ENCODE results near the gene MYG1. TPM values are rescaled to one million over a fixed set of nuclear protein-coding genes. Genes with fewer than 3 reads are reported as not detected.

Gene MYG1
- total RNA-seq (2022) (79.8 and 80.9 TPM in 2 replicates), Bru-seq, nascent RNA (percentile 66 among the genes with signal in this experiment), BruChase-seq, experiment 1, labeled RNA remaining after a 6-hour chase (percentile 74 among the genes with signal in this experiment), BruChase-seq, experiment 2, labeled RNA remaining after a 2-hour chase (percentile 70 among the genes with signal in this experiment)
- long read RNA-seq, transcript C12orf10-201 (7 exons, 1,192 nt), result major isoform, 82 of 108 reads
- long read RNA-seq, transcript C12orf10-205 (6 exons, 1,369 nt), result minor isoform, 15 of 108 reads
- long read RNA-seq, partial matches to known transcripts, result 3 of 108 reads
- long read RNA-seq, other reads (novel, unspliced or antisense), result 4 of 108 reads

GRCh38 chr12:53299454-53300180 is at the start of gene MYG1:
Gene MYG1 (plus strand): TSS chr12:53299695. CDS start chr12:53299738, 43 bp downstream.
- intact Hi-C loops (cut with micrococcal nuclease), result loop anchor here (2.0 kb wide), 1 partner anchor 21 kb away; the partner anchor contains the start of gene AAAS
- H3K27me3 Mint-ChIP-seq (ENCODE audit: insufficient read depth, unreplicated experiment), result no peaks in the 10 kb centered on the region
- no peak for TF ChIP-seq CTCF (IDR thresholded peaks at IDR 0.05; ENCODE audit: unreplicated experiment)
- H3K4me1 Mint-ChIP-seq (ENCODE audit: insufficient read depth, unreplicated experiment), result peaks cover 41% of the 10 kb centered on the region
- POLR2A ChIA-PET, result interaction anchor here (0.6 to 5.8 kb wide), 17 partner anchors 8 to 251 kb away, joined by 3 to 79 read pairs (median 4); partner anchors contain the start of genes AAAS, CSAD, ESPL1 and PRR13
- H3K9me3 Mint-ChIP-seq (ENCODE audit: unreplicated experiment), result no peaks in the 10 kb centered on the region
- H3K4me3 Mint-ChIP-seq (ENCODE audit: unreplicated experiment), result peak within 1 kb of the TSS; percentile 82
- H3K36me3 Mint-ChIP-seq (ENCODE audit: insufficient read depth, unreplicated experiment), result peaks cover 71% of the 10 kb centered on the region
- CTCF ChIA-PET, result interaction anchor here (0.6 to 5.3 kb wide), 7 partner anchors 11 to 142 kb away, joined by 3 to 32 read pairs (median 3); partner anchors contain the start of genes AAAS and ESPL1
- DNase-seq (ENCODE audit: unreplicated experiment), result peak; percentile 80
- H3K27ac Mint-ChIP-seq (ENCODE audit: low read depth, unreplicated experiment), result peak within 1 kb of the TSS; percentile 92
- no TSS peak for BruUV-seq (replicated peaks)

GRCh38 chr12:53251477-53252348 is 47.8 kb upstream of the MYG1 start:
- H3K9me3 Mint-ChIP-seq (ENCODE audit: unreplicated experiment), result no peaks in the 10 kb centered on the region
- H3K4me1 Mint-ChIP-seq (ENCODE audit: insufficient read depth, unreplicated experiment), result peaks cover 25% of the 10 kb centered on the region
- DNase-seq (ENCODE audit: unreplicated experiment), result peak; percentile 77
- peak overlapping the region; percentile 87 for H3K4me3 Mint-ChIP-seq (ENCODE audit: unreplicated experiment)
- no peaks in the 10 kb centered on the region for H3K27me3 Mint-ChIP-seq (ENCODE audit: insufficient read depth, unreplicated experiment)
- peaks cover 6% of the 10 kb centered on the region for H3K36me3 Mint-ChIP-seq (ENCODE audit: insufficient read depth, unreplicated experiment)
- ChIA-PET CTCF (interaction anchor here (0.5 to 4.2 kb wide), 25 partner anchors 9 to 1136 kb away, joined by 3 to 49 read pairs (median 4); partner anchors contain the start of genes ESPL1, PFDN5 and RARG), POLR2A (interaction anchor here (0.5 to 3.1 kb wide), 22 partner anchors 9 to 1293 kb away, joined by 3 to 43 read pairs (median 5); partner anchors contain the start of genes ATG101, CSAD, ESPL1 and PFDN5)
- intact Hi-C loops (cut with micrococcal nuclease), result loop anchor here (1.0 to 2.0 kb wide), 2 partner anchors 31 to 38 kb away; no protein-coding TSS in a partner anchor
- TF ChIP-seq CTCF (IDR thresholded peaks at IDR 0.05; ENCODE audit: unreplicated experiment), result peak; percentile 48
- H3K27ac Mint-ChIP-seq (ENCODE audit: low read depth, unreplicated experiment), result peak overlapping the region; percentile 83
- no TSS peak for BruUV-seq (replicated peaks)

GRCh38 chr12:53252349-53252916 is 47.1 kb upstream of the MYG1 start:
- Mint-ChIP-seq H3K27me3 (ENCODE audit: insufficient read depth, unreplicated experiment) (no peaks in the 10 kb centered on the region), H3K4me1 (ENCODE audit: insufficient read depth, unreplicated experiment) (peaks cover 25% of the 10 kb centered on the region), H3K9me3 (ENCODE audit: unreplicated experiment) (no peaks in the 10 kb centered on the region), H3K27ac (ENCODE audit: low read depth, unreplicated experiment) (peak overlapping the region; percentile 83), H3K36me3 (ENCODE audit: insufficient read depth, unreplicated experiment) (peaks cover 6% of the 10 kb centered on the region), H3K4me3 (ENCODE audit: unreplicated experiment) (peak overlapping the region; percentile 87)
- DNase-seq (ENCODE audit: unreplicated experiment), result no peak
- ChIA-PET POLR2A (interaction anchor here (0.8 to 3.1 kb wide), 12 partner anchors 9 to 189 kb away, joined by 3 to 43 read pairs (median 5); partner anchors contain the start of genes CSAD, ESPL1, PFDN5 and PRR13), CTCF (interaction anchor here (0.6 to 4.2 kb wide), 8 partner anchors 12 to 700 kb away, joined by 3 to 49 read pairs (median 9); partner anchors contain the start of genes ESPL1 and KRT71)
- BruUV-seq (replicated peaks), result no TSS peak
- no peak for TF ChIP-seq CTCF (IDR thresholded peaks at IDR 0.05; ENCODE audit: unreplicated experiment)
- intact Hi-C loops (cut with micrococcal nuclease), result no loop called here

Measured in MCF 10A (cell line).